ENCODE data around the gene NUP93. TPM values are rescaled to one million over a fixed set of nuclear protein-coding genes. Genes with fewer than 3 reads are reported as not detected.

The NUP93 gene
- total RNA-seq, 1 experiment from 2014 or later = 165 TPM

DNA sequence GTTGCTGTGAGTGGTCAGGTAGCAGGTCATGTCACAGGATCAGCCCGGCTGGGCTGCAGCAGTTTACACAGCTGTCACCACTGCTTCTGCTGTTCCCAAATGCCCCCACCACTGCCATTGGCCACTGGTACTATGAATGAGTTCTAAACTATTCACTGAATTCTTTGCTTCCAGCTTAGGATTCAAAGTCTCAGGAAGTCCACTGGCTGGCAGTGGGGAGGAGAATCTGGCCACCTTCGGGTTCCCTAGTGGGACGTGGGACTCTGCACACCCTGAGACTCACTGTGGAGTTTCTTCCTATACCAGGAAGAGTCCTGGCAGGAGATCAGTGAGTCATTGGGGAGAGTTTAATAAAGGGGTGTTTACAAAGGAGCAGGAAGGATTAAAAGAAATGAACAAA, 40.8 kb upstream of the NUP93 start:
- Histone ChIP-seq H3T11ph (ENCODE audit: low read length) (no peak overlapping the region), H3K23ac (ENCODE audit: insufficient read length, low read depth, low read length) (no peak overlapping the region), H3K79me1 (ENCODE audit: insufficient read depth, low read depth, low read length, poor library complexity, severe bottlenecking) (no peaks in the 10 kb centered on the region), H2BK5ac (ENCODE audit: insufficient read length, low read length) (no peak overlapping the region), H2BK120ac (ENCODE audit: low read depth, low read length, poor library complexity, severe bottlenecking) (no peak overlapping the region), H4K20me1 (ENCODE audit: control insufficient read depth, insufficient read depth, insufficient read length) (no peaks in the 10 kb centered on the region), H3K56ac (ENCODE audit: insufficient read length, low read depth, low read length) (no peak overlapping the region), H2BK12ac (ENCODE audit: insufficient read length, low read depth, low read length) (no peak overlapping the region), H3K9ac (ENCODE audit: extremely low read depth, insufficient read length, low read length) (no peak overlapping the region), H3K14ac (ENCODE audit: insufficient read depth, low read length) (no peak overlapping the region), H3K27me3 (ENCODE audit: insufficient read depth, low read length) (no peaks in the 10 kb centered on the region), H3K18ac (ENCODE audit: insufficient read length, low read depth, low read length) (no peak overlapping the region), H3K4me2 (ENCODE audit: insufficient read depth, insufficient read length, low read length) (no peak overlapping the region), H3K23me2 (ENCODE audit: insufficient read length, low read depth, low read length, poor library complexity, severe bottlenecking) (no peaks in the 10 kb centered on the region), H3K4me1 (ENCODE audit: insufficient read depth, low read length) (no peaks in the 10 kb centered on the region), H3K9me3 (ENCODE audit: control insufficient read depth, low read depth, low read length) (no peaks in the 10 kb centered on the region), H2AK5ac (ENCODE audit: insufficient read length, low read length) (no peak overlapping the region), H2AFZ (ENCODE audit: low read length) (no peak overlapping the region), H3K27ac (ENCODE audit: insufficient read length, low read depth, low read length) (no peak overlapping the region), H4K91ac (ENCODE audit: insufficient read length, low read depth, low read length) (no peak overlapping the region), H4K8ac (replicated peaks; ENCODE audit: insufficient read length, low read depth, low read length) (no peak overlapping the region), H4K5ac (ENCODE audit: insufficient read length, low read depth, low read length) (no peak overlapping the region), H2BK15ac (ENCODE audit: low read depth, low read length) (no peak overlapping the region), H3K79me2 (ENCODE audit: insufficient read depth, low read length) (no peaks in the 10 kb centered on the region), H3K4ac (ENCODE audit: low read depth, low read length) (no peak overlapping the region), H2BK20ac (ENCODE audit: low read depth, low read length, poor library complexity, severe bottlenecking) (no peak overlapping the region)
- DNase-seq = no peak
- no CpG with 5 or more reads among the region's 3 CpGs for WGBS (ENCODE audit: extremely low coverage, insufficient read length, low lambda C conversion rate)
- H3K27ac Mint-ChIP-seq = no peak overlapping the region
- peaks cover 21% of the 10 kb centered on the region for H3K27me3 Mint-ChIP-seq (ENCODE audit: low read depth)
- H3K9me3 Mint-ChIP-seq = peaks cover 9 to 11% of the 10 kb centered on the region in 2 experiments
- TF ChIP-seq, protein P1, sequence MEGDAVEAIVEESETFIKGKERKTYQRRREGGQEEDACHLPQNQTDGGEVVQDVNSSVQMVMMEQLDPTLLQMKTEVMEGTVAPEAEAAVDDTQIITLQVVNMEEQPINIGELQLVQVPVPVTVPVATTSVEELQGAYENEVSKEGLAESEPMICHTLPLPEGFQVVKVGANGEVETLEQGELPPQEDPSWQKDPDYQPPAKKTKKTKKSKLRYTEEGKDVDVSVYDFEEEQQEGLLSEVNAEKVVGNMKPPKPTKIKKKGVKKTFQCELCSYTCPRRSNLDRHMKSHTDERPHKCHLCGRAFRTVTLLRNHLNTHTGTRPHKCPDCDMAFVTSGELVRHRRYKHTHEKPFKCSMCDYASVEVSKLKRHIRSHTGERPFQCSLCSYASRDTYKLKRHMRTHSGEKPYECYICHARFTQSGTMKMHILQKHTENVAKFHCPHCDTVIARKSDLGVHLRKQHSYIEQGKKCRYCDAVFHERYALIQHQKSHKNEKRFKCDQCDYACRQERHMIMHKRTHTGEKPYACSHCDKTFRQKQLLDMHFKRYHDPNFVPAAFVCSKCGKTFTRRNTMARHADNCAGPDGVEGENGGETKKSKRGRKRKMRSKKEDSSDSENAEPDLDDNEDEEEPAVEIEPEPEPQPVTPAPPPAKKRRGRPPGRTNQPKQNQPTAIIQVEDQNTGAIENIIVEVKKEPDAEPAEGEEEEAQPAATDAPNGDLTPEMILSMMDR (conservative IDR thresholded peaks at IDR 0.05) = no peak
- no peak overlapping the region; a peak in 1 of 5 replicates for H3K4me3 Mint-ChIP-seq
- H3K36me3 Mint-ChIP-seq (ENCODE audit: insufficient read depth in 1 of 3, low read depth in 3 of 3) = peaks cover 0 to 7% (median 5%) of the 10 kb centered on the region in 3 experiments; a peak in 5 of 7 replicates
- peaks cover 6 to 11% of the 10 kb centered on the region in 2 experiments for H3K4me1 Mint-ChIP-seq

Data from H9 (cell line).